Measurements from ENCODE around the gene UNC119B.

DNA sequence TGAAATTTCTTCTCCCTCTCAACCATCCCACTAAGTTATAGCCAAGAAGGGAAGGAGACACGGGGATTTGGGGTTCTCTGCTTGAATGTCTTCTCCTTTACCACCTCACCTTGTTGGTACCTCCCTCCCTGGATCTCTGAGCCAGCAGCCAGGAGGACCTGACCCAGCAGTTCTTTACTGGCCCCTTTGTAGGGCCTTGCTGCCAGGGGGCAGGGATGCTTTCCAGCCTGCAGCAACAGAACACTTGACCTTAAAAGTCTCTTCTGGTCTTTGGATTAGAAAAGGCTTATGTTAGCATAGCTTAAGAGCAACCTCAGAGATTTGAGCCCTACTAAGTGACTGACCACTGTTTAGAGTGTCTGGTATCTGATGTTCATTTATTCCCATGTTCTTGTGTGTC, 12.9 kb upstream of the UNC119B start:
- TF ChIP-seq, protein P1, sequence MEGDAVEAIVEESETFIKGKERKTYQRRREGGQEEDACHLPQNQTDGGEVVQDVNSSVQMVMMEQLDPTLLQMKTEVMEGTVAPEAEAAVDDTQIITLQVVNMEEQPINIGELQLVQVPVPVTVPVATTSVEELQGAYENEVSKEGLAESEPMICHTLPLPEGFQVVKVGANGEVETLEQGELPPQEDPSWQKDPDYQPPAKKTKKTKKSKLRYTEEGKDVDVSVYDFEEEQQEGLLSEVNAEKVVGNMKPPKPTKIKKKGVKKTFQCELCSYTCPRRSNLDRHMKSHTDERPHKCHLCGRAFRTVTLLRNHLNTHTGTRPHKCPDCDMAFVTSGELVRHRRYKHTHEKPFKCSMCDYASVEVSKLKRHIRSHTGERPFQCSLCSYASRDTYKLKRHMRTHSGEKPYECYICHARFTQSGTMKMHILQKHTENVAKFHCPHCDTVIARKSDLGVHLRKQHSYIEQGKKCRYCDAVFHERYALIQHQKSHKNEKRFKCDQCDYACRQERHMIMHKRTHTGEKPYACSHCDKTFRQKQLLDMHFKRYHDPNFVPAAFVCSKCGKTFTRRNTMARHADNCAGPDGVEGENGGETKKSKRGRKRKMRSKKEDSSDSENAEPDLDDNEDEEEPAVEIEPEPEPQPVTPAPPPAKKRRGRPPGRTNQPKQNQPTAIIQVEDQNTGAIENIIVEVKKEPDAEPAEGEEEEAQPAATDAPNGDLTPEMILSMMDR (IDR thresholded peaks at IDR 0.05; ENCODE audit: low read length) = no peak
- TF ChIP-seq EZH2 (optimal IDR thresholded peaks at IDR 0.05; ENCODE audit: low read depth, low read length) = no peak
